ENCODE measurements around the gene GLIS2. TPM values are rescaled to one million over a fixed set of nuclear protein-coding genes. Genes with fewer than 3 reads are reported as not detected.

Gene GLIS2
- total RNA-seq (under 1 TPM; 0.10 to 0.29 TPM), total RNA-seq (0.12 to 0.23 reads per million in 2 donors)

GRCh38 chr16:4315186-4316107, at the start of gene GLIS2:
GLIS2 (plus strand) TSS chr16:4316067; CDS start chr16:4332281, 16,214 bp downstream.
- no peaks in the 10 kb centered on the region for H3K9me3 ChIP-seq (ENCODE audit: control insufficient read depth, low read length, poor library complexity, severe bottlenecking)
- H3K4me1 Mint-ChIP-seq, result peaks cover 15% of the 10 kb centered on the region
- peaks cover 2% of the 10 kb centered on the region for H3K36me3 Mint-ChIP-seq (ENCODE audit: low read depth)
- peak in 2 of 3 donors; percentile 49 to 55 for DNase-seq
- H3K4me3 Mint-ChIP-seq, result peak within 1 kb of the TSS; percentile 96
- H3K27ac Mint-ChIP-seq, result peak within 1 kb of the TSS; percentile 62
- peak; percentile 23 for ATAC-seq
- H3K27me3 Mint-ChIP-seq, result peaks cover 12% of the 10 kb centered on the region

GRCh38 chr16:4266372-4266771, 49.5 kb upstream of the GLIS2 start:
- Mint-ChIP-seq H3K27me3 (no peaks in the 10 kb centered on the region), H3K27ac (no peak overlapping the region), H3K36me3 (ENCODE audit: low read depth) (peaks cover 2% of the 10 kb centered on the region), H3K4me3 (no peak overlapping the region), H3K4me1 (peaks cover 8% of the 10 kb centered on the region)
- DNase-seq (no peak), ATAC-seq (no peak)
- no peaks in the 10 kb centered on the region for H3K9me3 ChIP-seq (ENCODE audit: control insufficient read depth, low read length, poor library complexity, severe bottlenecking)

DNA sequence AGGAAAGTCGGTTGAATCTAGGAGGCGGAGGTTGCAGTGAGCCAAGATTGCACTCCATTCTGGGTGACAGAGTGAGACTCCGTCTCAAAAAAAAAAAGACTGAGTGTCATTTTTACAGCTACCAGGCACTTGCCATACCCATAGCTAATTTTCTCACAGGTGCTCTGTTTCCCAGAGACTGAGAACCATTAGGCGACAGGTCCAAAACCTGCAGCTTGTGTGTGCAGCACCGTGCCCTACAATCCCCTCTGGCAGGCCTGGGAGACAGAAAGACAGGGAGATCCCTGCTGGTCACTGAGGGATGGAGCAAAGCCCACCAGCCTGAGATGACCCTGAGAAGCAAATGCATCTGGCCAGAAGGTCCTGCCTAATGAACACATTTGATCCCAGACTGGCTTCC, 45.8 kb upstream of the GLIS2 start:
- H3K36me3 Mint-ChIP-seq (ENCODE audit: low read depth), result no peaks in the 10 kb centered on the region
- ATAC-seq, result no peak
- no peaks in the 10 kb centered on the region for H3K27me3 Mint-ChIP-seq
- DNase-seq, result no peak
- H3K9me3 ChIP-seq (ENCODE audit: control insufficient read depth, low read length, poor library complexity, severe bottlenecking), result no peaks in the 10 kb centered on the region
- H3K4me3 Mint-ChIP-seq, result peak overlapping the region; percentile 58
- peaks cover 12% of the 10 kb centered on the region for H3K4me1 Mint-ChIP-seq
- H3K27ac Mint-ChIP-seq, result no peak overlapping the region

- no peaks in the 10 kb centered on the region for H3K36me3 Mint-ChIP-seq (ENCODE audit: low read depth)
- no peaks in the 10 kb centered on the region for H3K9me3 ChIP-seq (ENCODE audit: control insufficient read depth, low read length, poor library complexity, severe bottlenecking)
- H3K27me3 Mint-ChIP-seq, result no peaks in the 10 kb centered on the region
- peak overlapping the region; percentile 84 for H3K27ac Mint-ChIP-seq
- peak overlapping the region; percentile 92 for H3K4me3 Mint-ChIP-seq
- ATAC-seq (no peak), DNase-seq (no peak)
- H3K4me1 Mint-ChIP-seq, result peaks cover 12% of the 10 kb centered on the region
Measured at GRCh38 chr16:4270595-4270994, 45.3 kb upstream of the GLIS2 start.

- Mint-ChIP-seq H3K4me3 (peak overlapping the region; percentile 92), H3K36me3 (ENCODE audit: low read depth) (no peaks in the 10 kb centered on the region), H3K27me3 (no peaks in the 10 kb centered on the region), H3K27ac (peak overlapping the region; percentile 84), H3K4me1 (peaks cover 12% of the 10 kb centered on the region)
- DNase-seq (peak; percentile 77 to 79 (median 79)), ATAC-seq (peak; percentile 88)
- no peaks in the 10 kb centered on the region for H3K9me3 ChIP-seq (ENCODE audit: control insufficient read depth, low read length, poor library complexity, severe bottlenecking)
Measured at GRCh38 chr16:4271176-4272113, 44.4 kb upstream of the GLIS2 start.

DNA sequence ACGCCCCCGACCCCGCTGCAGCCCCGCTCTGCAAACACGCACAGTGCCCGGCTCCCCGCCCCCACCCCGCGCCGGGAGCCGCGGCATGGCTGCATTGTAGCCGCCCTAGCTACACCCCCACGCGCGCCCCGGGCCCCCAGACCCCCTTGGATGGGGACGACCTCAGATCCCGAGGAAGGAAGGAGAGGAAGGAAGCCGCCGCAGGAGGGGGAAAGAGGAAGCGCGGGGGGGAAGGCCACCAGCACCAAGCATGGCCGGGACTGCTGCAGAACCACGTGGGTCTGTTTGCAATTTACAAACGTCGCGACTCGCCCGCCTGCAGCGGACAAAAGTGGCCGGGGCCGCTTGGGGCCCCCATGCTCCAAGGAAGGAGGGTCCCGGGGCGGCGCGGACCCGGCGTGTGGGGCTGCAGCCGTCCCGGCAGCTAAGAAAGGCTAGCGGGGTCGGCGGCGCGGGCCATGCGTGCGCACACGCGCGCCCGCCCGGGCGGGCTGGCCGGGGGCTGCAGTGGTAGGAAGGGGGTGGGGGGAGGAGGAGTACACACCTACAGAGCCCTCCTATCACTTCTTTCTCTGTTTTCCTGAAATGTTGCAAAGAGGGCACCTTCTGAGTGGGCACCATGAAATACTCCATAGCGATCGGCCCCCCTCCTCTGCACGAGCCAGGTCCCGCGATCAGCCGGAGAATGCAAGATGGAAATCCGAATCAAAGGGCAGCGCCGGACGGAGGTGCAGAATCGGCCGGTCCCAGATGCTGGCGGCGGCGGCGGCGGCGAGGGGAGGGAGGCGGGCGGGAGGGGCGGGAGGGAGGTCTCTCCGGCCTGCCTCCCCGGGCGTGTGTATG, 43.5 kb upstream of the GLIS2 start:
- Mint-ChIP-seq H3K27me3 (no peaks in the 10 kb centered on the region), H3K36me3 (ENCODE audit: low read depth) (no peaks in the 10 kb centered on the region), H3K4me1 (peaks cover 12% of the 10 kb centered on the region), H3K27ac (peak overlapping the region; percentile 84), H3K4me3 (peak overlapping the region; percentile 92)
- H3K9me3 ChIP-seq (ENCODE audit: control insufficient read depth, low read length, poor library complexity, severe bottlenecking), result no peaks in the 10 kb centered on the region
- ATAC-seq, result peak; percentile 40
- peak in 1 of 3 donors; percentile 32 for DNase-seq

DNA sequence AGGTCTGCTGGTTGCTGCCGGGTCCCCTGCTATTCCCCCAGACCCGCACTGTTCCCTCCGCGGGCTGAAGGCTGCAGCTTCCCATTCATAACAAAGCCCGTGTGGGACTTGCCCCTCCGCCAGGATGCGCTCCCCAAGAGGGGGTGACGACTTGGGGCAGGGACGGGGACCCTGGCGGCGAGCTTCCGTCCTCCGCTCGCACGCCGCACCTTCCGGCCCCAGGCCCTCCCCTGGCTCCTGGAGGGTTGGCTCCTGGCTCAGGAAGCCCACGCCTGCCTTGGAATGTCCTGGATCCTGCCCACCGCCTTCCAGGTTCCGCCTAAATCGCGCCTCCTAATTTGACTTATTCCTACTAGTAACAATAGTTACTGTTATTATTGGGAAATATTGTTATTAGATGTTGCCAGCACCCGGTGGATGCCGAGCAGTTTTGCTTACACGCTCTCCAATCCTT, 42.0 kb upstream of the GLIS2 start:
- Mint-ChIP-seq H3K4me1 (peaks cover 7% of the 10 kb centered on the region), H3K36me3 (ENCODE audit: low read depth) (no peaks in the 10 kb centered on the region), H3K27me3 (no peaks in the 10 kb centered on the region), H3K4me3 (peak overlapping the region; percentile 92), H3K27ac (no peak overlapping the region)
- DNase-seq (peak; percentile 16 to 43 (median 23)), ATAC-seq (peak; percentile 0)
- no peaks in the 10 kb centered on the region for H3K9me3 ChIP-seq (ENCODE audit: control insufficient read depth, low read length, poor library complexity, severe bottlenecking)

DNA sequence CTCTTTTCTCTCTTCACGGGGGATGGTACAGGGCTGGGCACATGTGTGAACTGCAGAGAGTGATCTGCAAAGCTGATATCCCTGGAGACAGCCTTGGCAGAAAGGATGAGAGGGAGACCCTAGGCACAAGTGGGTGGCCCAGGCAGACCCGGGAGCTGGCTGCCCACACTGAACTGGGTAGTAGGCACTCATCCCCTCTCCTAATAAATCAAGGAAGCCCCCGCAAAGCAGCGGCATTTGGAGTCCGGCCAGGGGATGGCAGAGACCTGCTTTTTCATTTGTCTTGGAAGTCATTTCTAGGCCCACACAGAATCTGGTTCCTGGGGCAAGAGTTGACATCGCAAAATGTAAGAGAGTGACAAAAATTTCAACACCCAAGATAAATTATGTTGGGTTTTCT, 40.0 kb upstream of the GLIS2 start:
- Mint-ChIP-seq H3K4me3 (no peak overlapping the region), H3K27ac (no peak overlapping the region)

DNA sequence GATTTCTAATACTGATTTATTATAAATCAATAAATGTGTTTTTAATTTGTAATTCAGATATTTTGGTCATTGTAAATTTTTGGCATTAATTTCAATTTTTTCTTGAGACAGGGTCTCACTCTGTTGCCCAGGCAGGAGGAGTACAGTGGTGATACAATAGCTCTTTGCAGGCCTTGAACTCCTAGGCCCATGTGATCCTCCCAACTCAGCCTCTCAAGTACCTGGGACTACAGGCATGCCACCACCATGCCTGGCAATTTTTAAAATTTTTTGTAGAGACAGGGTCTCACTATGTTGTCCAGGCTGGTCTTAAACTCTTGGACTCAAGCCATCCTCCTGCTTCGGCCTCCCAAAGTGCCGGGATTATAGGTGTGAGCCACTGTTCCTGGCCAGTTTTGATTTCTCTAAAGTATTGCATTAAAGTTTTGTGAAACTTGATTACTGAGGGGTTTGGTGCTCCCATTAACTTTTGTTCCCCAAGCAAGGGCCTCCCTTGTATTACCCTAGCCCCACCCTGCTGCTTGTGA, 37.8 kb upstream of the GLIS2 start:
- Mint-ChIP-seq H3K36me3 (ENCODE audit: low read depth) (no peaks in the 10 kb centered on the region), H3K4me1 (peaks cover 5% of the 10 kb centered on the region), H3K4me3 (no peak overlapping the region), H3K27ac (no peak overlapping the region), H3K27me3 (no peaks in the 10 kb centered on the region)
- DNase-seq (no peak), ATAC-seq (no peak)
- no peaks in the 10 kb centered on the region for H3K9me3 ChIP-seq (ENCODE audit: control insufficient read depth, low read length, poor library complexity, severe bottlenecking)

More for the DNA sequence above, 40.0 kb upstream of the GLIS2 start:
- ATAC-seq (no peak), DNase-seq (no peak)
- H3K4me1 Mint-ChIP-seq, result peaks cover 5% of the 10 kb centered on the region
- H3K9me3 ChIP-seq (ENCODE audit: control insufficient read depth, low read length, poor library complexity, severe bottlenecking), result no peaks in the 10 kb centered on the region
- H3K27me3 Mint-ChIP-seq, result no peaks in the 10 kb centered on the region
- H3K36me3 Mint-ChIP-seq (ENCODE audit: low read depth), result no peaks in the 10 kb centered on the region

DNA sequence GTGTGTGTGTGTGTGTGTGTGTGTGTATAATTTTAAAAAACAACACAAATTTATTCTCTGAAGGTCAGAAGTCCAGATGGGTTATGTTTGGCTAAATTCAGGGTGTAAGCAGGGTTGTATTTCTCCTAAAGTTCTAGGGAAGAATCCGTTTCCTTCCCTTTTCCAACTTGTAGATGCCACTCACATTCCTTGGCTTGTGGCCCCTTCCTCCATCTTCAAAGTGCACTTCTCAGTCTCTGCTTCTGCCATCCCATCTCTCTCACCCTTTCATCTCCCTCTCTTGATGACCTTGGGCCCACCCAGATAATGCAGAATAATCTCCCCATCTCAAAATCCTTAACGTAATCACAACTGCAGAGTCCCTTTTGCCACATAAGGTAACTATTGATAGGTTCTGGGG, 35.2 kb upstream of the GLIS2 start:
- Mint-ChIP-seq H3K36me3 (ENCODE audit: low read depth) (no peaks in the 10 kb centered on the region), H3K4me1 (peaks cover 6% of the 10 kb centered on the region), H3K4me3 (no peak overlapping the region), H3K27me3 (peaks cover 16% of the 10 kb centered on the region), H3K27ac (no peak overlapping the region)
- DNase-seq (no peak), ATAC-seq (no peak)
- no peaks in the 10 kb centered on the region for H3K9me3 ChIP-seq (ENCODE audit: control insufficient read depth, low read length, poor library complexity, severe bottlenecking)

DNA sequence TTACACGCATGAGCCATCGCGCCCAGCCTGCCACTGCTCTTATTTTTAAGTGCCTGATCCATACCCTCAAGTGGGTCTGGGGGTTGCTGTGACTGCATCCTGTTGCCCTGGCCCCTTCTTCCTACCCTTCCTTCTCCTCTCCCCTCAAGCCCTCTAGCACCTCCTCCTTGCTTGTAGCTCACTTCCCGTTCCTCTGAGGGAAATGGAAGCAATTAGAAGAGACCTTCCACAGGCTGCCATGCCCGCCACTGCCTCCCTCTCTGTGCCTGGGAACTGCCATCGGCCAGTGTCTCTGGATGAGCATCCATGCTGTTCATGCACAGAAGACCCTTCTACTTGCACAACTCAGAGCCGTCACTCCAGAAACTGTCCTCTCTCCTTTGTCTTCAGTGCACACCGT, 32.4 kb upstream of the GLIS2 start:
- no peak for DNase-seq
- no peaks in the 10 kb centered on the region for H3K9me3 ChIP-seq (ENCODE audit: control insufficient read depth, low read length, poor library complexity, severe bottlenecking)
- Mint-ChIP-seq H3K4me3 (peak overlapping the region; percentile 33), H3K27ac (no peak overlapping the region), H3K4me1 (peaks cover 10% of the 10 kb centered on the region), H3K36me3 (ENCODE audit: low read depth) (no peaks in the 10 kb centered on the region), H3K27me3 (peaks cover 23% of the 10 kb centered on the region)
- ATAC-seq, result no peak

GRCh38 chr16:4283939-4284338, 31.9 kb upstream of the GLIS2 start:
- Mint-ChIP-seq H3K36me3 (ENCODE audit: low read depth) (no peaks in the 10 kb centered on the region), H3K27me3 (peaks cover 23% of the 10 kb centered on the region), H3K4me3 (no peak overlapping the region), H3K27ac (peak overlapping the region; percentile 14), H3K4me1 (peaks cover 13% of the 10 kb centered on the region)
- no peak for DNase-seq
- ATAC-seq, result no peak
- H3K9me3 ChIP-seq (ENCODE audit: control insufficient read depth, low read length, poor library complexity, severe bottlenecking), result no peaks in the 10 kb centered on the region
